Activated CD8-positive, alpha-beta memory T cell treated with anti-CD3 and anti-CD28 coated beads for 24 hours (primary cell): ENCODE results near the gene FLT1.

Source experiments
- DNase-seq: peaks from one replicate; pipeline ENCODE4 v3.0.0-alpha.2; 2020

The FLT1 gene

DNA sequence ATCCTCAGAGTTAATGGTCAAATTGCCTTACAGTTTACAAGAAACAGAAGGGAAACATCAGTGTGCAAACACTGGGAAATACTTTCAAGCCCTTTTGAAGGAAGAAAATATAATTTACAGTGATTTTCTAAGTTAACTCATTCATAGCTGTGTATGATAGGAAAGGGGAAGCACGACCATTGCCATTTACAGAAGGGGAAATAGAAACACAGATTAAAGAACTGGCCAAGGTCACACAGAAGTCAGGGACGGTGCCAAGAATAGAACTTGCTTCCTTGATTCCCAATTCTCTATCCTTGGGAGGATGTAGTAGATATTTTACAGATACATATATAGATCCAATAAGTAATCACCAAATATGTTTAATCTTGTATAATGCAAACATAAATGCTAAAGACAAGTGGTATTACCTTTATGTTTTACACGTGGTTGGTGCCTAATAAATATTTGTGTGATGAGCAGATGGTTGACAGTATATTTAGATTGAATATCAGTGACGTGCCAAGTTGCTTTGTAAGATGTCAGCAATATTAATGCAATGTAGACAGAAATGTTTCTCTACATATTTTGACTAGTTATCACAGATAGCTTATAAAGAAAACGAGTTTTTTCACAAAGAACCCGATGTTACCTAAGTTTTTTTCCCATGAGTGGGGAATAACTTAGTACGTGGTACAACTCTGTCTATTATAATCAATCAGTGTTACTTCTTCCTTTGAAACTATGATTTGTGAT, 73.1 kb downstream of the FLT1 start:
- no peak for DNase-seq

DNA sequence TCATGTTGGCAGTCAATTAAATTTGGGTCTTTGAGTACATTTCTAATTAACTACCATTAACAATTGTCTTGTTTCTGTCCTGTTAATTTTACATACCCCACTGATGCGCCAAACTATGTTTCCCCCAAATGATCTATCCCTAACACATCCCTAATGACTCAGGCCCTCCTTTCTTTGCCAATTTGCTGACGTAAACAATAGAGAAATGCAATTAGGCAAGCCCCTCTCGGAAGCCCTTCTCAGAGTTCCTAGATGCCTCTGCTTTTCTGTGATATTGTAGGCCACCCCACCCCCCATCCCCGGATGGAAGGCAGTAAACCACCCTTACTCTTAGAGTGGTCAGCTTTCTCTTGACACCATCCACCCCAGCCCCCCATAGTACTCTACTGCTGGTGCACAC, 74.2 kb downstream of the FLT1 start:
- no peak for DNase-seq

DNA sequence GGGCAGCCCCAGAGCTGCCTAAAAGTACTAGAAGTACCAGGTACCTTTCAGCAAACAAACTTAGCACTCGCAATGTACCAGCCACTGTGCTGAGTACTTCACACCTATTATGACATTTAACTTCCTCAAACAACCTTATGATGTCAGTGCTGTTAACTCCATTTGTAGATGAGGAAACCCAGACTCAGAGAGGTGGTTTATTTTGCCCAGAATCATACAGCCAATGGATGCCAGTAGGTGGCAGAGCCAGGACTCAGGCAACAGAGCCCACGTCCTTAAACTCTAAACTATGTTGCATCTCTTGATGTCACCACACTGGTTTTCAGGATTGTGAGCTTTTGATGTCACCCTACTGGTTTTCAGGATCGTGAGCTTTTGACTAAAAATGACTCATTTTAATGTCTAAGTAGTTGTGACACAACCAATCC, 78.9 kb downstream of the FLT1 start:
- DNase-seq: no peak

DNA sequence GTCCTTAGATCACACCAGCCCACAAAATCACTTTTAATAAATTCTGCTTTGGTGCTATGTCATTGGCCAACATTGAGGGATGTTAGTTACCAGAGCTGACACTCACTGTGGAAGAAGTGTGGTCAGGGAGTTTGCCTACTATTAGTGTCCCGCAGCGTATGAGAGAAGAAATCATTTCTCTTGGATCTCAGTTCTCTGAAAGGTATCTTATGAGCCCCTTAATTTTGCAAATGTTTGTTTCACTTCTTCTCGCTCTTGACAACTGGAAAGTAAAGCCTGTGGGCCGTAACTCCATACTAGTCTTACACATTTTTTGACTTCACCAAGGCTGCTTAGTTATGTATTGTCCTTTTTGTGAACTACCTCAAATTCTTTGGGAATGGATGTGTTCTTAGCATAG, 80.9 kb downstream of the FLT1 start:
- DNase-seq: no peak

DNA sequence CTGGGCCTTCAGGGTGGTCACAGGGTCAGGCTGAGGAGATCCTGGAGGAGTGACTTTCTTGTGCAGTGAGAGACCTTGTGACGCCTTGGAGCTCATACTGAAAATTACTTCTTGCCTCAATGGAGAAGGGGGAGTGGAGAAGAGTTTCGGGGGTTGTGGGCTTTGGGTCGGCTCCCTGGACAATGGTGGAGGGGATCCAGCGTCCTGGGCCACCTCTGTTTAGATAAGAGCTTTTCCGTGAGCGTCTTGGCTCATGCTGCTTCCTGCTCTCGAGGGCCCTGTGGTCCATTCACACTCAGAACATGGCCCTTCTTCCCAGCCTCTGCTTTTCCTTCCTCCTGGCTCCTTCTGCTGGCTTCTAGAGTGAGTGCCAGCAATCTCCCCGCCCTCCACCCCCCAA, 81.9 kb downstream of the FLT1 start:
- DNase-seq: no peak

DNA sequence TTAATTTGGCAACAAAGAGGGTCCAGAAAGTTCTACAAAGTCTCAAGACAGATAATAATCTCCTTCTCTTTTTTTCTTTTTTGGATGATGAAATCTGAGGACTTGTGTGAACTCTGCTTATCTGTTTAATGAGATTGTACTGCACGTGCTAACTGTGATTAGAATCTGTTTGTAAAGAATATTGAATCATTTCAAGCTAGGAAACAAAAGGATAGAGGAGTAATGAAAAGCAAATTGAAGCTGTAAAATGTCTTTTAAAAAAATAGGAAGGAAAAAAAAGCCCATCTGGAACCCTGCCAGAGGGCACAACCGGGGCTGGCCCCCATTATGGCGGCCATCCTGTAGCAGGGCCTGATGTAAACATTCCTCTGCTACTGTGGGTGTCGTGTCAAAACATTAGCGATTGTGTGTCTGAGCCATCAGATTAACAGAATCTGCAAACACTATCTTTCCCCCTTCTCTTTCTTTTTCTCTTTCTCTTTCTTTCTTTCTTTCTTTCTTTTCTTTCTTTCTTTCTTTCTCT, 83.0 kb downstream of the FLT1 start:
- DNase-seq: no peak

DNA sequence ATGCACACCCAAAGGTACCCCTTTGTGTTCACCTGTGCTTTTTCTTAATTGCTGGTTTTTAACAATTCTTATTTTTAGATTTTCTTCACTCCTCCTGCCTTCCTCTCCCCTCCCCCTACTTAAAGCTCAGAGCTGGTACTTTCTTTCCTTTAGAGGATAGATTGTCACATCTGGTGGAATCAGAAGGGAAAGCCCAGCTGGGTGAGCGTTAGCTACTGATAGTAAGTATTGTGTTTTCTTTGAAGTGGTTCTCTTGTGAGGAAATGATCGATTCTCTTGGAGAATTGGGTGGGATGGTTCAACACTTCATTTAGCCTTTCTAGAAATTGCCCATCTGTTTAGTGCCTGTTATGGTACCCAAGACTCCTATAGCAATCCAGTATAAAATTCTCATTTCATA, 84.8 kb downstream of the FLT1 start:
- DNase-seq: no peak

DNA sequence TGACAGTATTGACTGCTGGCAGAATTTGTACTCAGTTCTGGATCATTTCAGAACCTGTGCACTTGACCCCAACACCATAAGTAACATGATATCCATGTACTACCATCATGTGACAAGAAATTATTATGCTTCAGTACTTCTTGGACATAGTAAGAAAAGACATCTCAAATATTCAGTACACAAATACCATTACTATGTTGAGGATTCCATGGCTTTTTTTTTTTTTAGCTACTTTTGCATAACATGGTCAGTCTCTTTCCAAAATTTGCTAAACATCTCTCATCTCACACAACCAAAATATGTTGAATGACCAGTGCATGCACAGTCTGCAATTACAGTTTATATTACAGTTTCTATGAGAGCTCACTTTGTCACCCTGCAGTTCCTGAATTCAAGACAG, 85.3 kb downstream of the FLT1 start:
- DNase-seq: no peak

DNA sequence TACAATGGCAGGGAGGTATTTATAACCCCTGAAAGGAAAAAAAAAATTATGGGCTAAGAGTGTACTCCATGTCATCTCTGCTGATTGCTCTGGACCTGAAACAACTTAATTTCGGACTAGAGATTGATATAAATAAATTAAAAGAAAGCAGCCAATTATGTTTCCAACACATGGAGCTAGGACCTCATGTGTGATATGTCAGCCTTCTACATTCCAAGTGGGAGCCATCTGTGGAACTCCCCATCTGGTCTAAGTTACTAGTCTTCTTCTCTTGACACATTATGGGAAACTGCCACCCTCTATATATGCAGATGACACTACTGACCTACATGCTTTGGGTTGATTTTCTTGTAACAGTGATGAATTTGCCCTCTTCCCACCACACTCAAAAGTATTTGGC, 86.1 kb downstream of the FLT1 start:
- no peak for DNase-seq

DNA sequence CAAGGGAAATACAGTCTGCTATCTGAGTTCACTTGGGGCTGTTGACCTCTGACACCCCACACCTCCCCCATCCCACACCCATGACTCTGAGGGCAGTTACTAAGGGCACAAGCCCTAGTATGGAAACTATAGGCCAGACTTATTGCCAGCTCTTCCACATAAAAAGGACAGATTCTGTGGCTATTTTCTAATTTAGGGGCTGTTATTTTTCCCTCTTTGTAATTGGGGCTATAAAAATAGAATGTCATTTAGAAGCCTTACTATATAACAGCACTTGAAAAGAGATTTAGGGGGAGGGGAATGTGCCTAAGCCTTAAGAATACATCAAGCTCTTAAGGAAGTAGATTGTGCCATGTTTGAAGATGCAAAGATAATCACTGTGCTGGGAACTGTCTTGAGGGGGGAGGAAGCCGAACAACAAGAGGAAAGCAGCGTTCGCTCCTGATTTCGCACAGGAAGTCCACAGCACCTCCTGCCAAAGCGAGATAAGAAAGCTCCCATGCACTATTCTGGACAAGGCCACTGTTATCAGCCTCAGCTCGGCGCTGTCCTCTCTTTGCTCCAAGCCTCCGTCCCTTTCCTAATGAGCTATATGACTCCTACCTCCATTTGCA, 86.6 kb downstream of the FLT1 start:
- DNase-seq: no peak

DNA sequence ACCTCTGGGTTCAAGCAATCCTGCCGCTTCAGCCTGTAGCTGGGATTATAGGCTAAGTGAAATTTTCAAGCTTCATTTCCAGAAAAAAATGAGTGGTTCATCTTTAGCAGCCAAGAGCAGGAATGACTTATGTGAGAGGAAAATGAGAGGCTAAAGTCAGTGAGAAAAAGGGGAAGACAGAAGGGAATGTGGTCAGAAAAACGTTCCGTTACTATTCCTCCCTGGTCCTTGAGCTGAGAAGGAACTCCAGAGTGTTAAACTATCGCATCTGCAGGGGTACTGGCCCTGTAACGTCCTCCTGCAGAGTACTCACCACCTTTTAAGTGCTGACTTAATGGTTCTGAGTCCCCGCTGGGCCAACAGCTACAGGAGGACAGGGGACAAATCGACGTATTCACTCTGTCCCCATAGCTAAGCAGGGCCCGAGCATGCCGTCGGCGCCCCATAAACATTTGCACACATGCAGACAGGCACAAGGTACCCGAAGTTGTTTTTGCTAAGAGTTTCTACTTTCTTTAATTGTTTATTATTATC, 88.1 kb downstream of the FLT1 start:
- DNase-seq: no peak

DNA sequence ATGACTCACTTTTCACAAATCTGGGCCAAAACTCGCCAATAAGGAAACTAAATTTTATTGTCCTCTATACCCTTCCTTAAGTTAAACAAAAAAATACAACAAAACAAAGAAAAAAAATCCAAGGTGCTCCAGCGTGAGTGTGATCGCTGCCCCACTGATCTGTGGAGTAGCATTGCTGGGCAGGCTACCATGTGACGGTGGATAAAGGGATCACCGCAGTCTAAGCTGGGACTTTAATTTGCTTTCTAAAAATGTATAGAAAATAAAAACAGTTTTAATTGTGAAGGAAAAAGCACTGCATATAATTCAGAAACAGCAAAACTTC, 92.9 kb downstream of the FLT1 start:
- no peak for DNase-seq

DNA sequence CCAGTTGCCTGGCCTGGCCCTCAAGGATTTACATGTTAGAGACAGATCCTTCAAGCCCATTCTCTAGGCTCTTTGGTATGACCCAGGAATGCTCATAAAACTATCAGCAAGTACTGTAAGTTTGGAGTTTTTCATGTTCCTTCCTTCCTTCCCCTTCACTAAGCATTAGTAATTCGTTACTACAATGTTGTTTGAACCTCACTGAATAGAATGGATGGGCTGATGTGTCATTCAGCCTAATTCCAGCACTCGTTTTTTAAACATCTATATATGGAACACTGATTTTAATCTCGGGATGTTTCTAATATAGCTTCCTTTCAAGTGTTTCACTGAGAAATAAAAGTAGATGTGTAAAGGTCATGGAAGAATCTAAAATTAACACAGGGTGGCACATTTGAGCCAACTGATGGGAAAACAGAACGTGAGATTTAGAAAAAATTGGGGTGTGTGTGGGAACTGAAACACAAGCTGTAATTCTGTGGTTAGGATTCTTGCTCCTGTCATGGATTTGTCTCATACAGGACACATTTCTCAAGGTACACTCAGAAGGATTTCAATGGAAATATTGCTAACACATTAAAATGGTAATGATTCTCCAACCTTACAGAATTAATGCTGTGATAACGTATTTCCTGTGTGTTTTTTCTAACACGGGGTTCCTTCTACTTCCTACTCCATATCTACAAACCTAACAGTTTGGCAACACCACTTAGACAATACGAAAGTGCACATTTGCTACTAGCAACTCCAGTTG, 93.4 kb downstream of the FLT1 start:
- no peak for DNase-seq

DNA sequence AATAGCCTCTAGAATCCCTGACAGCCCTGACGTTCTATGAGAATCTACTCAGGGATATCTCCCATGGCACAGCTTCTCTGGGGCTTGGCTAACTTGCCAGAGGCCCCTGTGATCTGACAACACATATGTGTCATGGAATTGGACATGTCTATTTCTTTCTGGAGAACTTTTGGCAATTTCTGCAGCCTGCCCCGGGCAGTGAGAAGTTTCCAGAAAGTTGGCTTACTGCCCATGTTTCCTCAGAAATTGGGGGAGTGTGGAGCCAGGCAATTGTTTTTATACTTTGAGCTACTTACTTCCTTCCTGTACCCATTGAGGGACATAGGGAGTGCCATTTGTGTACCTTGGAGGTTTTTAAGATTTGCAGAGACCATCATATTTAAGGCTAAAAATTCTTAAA, 98.9 kb downstream of the FLT1 start:
- DNase-seq: no peak

DNA sequence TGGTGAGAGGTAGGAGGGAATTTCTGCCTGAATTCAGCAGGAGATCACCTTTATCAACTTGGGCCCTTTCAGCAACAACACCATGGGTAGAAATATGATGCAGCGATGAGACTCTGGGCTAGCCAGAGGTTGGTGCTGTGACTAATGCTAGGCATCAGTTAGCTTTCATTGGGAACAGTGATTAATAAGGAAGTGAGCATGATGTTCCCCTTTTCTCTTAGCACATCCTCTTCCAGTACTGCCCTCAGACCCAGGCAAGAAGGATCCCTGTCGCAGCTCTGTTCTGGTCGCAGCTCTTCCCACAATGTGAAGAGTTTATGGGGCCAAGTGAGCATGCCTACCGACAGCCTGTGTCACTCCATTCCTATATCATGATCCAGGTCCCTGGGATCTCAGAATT, 100.5 kb downstream of the FLT1 start:
- DNase-seq: no peak

DNA sequence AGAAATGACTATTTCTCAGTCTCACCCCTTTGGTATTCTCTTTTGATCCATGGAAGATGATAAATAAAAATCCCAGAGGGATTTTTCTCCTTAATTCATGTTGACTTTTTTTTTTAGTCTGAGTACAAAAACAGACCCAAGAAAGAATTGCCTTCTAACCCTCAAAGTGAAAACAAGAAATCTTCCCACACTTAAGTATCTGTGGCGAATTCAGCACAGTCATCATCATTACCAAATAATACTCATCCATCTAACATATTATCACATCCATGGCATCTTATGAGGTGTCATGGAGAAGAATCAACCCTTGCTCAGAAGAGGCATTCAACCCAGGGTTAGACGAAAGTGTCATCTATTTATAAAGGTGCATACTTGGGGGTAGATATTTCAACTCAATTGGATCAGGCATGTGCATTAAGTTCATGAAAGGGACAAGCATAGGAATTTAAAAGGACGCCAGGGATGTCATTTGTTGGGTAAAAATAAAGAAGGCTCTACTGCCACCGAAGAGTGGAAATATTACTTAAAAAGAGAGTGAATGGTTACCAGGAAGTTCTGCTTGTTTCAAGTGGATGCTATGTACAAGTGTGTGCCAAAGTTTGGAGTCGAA, 101.9 kb downstream of the FLT1 start:
- DNase-seq: no peak

DNA sequence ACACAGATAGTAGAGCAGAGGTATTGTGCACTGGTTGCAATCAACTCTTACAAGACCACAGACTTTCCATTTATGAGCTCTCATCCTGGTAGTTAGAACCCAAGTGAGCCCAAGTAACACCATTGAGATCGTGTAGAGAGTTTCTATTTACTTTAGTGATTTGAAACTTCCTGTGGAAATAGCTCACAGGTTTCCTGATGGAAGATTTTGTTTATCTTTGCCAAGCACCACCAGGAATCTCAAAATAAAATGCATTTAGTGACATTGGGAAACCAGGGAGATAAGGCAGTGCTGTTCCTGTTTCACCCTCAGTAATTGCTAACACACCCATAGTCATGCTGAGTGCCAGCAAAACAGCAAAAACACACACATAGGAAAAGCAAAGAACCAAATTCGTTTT, 102.5 kb downstream of the FLT1 start:
- no peak for DNase-seq

DNA sequence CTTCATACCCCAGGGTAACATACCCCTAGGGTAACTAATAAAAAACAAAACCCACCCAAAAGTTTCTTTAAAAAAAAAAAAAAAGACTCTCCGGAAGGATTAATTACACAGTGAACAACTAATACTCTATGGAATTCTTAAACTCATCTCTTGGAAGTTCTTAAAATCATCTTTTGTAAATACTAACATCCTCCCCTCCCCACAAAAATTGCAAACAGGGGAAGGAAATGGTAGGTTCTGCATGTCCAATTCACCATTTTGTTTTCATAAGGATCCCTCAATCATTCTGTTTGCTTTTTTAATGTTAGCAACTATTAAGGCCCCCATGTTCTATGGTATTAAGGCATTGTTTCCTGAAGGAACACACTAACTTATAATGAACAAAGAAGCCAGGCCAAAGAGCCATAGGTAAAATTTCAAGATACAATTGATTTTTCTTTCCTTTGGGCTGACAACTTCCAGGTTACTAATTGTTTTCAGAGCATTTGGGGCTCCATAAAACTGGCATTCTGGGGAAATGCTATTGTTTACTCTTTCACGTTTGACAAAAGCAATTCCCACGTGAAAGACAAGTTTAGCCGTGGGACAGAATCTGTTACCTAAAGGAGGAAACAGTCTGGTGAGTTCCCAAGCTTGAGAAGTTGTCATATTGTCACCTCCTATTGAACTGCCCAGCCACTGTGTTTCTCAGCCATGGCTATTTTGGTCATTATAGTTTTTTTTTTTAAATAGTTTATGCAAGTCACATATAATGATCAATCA, 107.0 kb downstream of the FLT1 start:
- DNase-seq: no peak

DNA sequence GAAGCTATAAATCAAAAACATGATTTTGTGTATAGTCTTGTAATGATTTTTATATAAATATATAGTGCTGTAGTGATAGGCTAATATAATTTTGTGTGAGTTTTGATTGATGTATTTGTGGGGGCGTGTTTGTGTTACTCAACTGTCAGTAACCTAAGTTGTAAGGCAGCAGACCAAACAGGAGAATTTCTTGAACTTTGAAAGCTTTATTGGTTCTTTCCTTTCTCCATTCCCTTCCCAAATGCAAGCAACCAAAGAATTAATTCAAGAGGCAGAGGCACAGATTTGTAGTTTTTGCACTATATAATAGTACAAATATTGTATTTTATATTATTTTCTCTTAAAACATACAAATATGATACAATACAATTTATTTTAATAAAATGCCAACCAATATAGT, 109.6 kb downstream of the FLT1 start:
- DNase-seq: no peak

DNA sequence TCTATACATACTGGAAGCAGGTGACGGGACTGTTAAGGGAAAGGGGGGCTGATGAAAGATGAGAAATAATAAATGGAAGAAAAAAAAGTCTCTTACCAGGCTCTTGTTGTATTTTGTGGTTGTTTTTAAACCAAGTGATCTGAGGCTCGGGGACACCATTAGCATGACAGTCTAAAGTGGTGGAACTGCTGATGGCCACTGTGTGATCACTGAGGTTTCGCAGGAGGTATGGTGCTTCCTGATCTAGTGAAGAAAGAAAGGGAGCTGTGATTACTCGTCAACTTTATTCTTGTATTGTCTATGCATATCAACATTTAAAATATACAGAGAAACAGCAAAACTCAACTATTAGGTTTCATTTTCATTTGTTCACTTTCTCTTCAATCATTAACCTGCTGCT, 110.1 kb downstream of the FLT1 start:
- no peak for DNase-seq

DNA sequence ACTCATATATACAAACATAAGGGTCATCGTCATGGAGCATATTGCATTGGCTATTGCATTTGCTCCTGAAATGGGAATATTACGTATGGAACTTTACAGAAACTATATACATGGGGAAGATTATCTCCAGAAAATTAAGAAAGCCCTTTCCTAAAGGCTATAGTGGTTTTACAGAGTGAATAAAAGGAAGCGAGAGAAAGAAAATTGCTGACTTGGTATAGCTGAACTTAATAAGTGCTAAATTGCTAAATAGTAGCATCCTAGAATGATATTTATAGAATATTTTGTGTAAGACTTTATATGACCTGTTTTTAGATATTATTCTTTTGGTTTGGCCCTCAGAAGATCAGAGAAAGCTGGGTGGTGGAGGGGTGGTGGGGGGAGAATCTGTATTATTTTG, 114.6 kb downstream of the FLT1 start:
- DNase-seq: no peak

DNA sequence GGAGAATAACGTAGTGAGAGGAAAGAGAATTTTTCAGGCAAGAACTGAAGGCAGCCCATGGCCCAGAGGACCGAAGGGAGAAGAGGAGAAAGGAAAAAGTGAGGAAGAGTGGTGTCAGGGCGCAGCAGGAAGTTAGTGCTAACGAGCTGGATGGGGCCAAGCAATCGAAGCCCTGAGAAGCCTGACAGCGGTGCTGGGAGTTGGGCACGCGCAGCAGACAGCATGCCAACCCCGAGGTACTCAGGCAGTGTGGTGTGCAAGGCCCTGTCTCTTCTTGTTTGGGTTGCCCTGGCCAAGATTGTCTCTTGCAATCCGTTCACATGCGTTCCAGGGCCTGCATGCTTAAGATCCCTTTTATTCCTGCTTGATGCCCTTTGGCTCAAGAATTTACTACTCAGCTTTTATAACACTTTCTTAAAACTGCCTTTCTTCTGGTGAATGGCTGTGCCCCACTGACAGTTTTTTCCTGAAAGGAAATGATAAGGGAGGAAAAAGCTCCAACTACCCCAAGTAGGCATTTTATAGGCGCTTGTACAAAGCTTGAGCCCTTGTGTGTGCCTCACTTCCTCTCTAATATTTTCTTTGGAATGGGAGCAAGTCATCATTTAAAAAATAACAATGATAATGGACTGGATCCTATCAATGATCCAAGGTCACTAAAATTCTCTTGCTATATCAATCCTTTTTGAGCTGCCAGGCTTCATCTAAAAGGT, 115.4 kb downstream of the FLT1 start:
- no peak for DNase-seq
